Measurements from ENCODE around the gene UNC93A. TPM values are rescaled to one million over a fixed set of nuclear protein-coding genes. Genes with fewer than 3 reads are reported as not detected.

Gene UNC93A
- total RNA-seq, 2 experiments from 2014 or later = not detected

GRCh38 chr6:167291623-167292300 is 647 bp downstream of the UNC93A start:
- Mint-ChIP-seq H3K27me3 (no peaks in the 10 kb centered on the region), H3K4me1 (ENCODE audit: low read depth) (no peaks in the 10 kb centered on the region), H3K9me3 (no peaks in the 10 kb centered on the region), H3K4me3 (no peak overlapping the region), H3K36me3 (ENCODE audit: low read depth) (no peaks in the 10 kb centered on the region), H3K27ac (no peak overlapping the region)
- POLR2A ChIA-PET = no interaction called here
- intact Hi-C loops (cut with micrococcal nuclease) = no loop called here
- CTCF ChIA-PET = interaction anchor here (0.6 to 2.7 kb wide), 6 partner anchors 19 to 517 kb away, joined by 3 to 12 read pairs (median 7); no protein-coding TSS in a partner anchor
- no peak for ATAC-seq
- DNase-seq = no peak
- TF ChIP-seq CTCF (IDR thresholded peaks at IDR 0.05) = no peak

GRCh38 chr6:167292301-167293087 is 1.4 kb downstream of the UNC93A start:
- Mint-ChIP-seq H3K27ac (no peak overlapping the region), H3K9me3 (no peaks in the 10 kb centered on the region), H3K4me1 (ENCODE audit: low read depth) (no peaks in the 10 kb centered on the region), H3K27me3 (no peaks in the 10 kb centered on the region), H3K4me3 (no peak overlapping the region), H3K36me3 (ENCODE audit: low read depth) (no peaks in the 10 kb centered on the region)
- no peak for TF ChIP-seq CTCF (IDR thresholded peaks at IDR 0.05)
- intact Hi-C loops (cut with micrococcal nuclease) = no loop called here
- ChIA-PET POLR2A (no interaction called here), CTCF (interaction anchor here (1.6 to 2.7 kb wide), 2 partner anchors 64 to 518 kb away, joined by 4 to 12 read pairs; no protein-coding TSS in a partner anchor)
- no peak for DNase-seq
- ATAC-seq = no peak

GRCh38 chr6:167293088-167293589 is 2.0 kb downstream of the UNC93A start:
- H3K36me3 Mint-ChIP-seq (ENCODE audit: low read depth) = no peaks in the 10 kb centered on the region
- peaks cover 3% of the 10 kb centered on the region for H3K27me3 Mint-ChIP-seq
- intact Hi-C loops (cut with micrococcal nuclease) = no loop called here
- H3K27ac Mint-ChIP-seq = no peak overlapping the region
- H3K9me3 Mint-ChIP-seq = no peaks in the 10 kb centered on the region
- ATAC-seq (no peak), DNase-seq (no peak)
- TF ChIP-seq CTCF (IDR thresholded peaks at IDR 0.05) = no peak
- ChIA-PET CTCF (no interaction called here), POLR2A (no interaction called here)
- H3K4me3 Mint-ChIP-seq = no peak overlapping the region
- no peaks in the 10 kb centered on the region for H3K4me1 Mint-ChIP-seq (ENCODE audit: low read depth)

- DNase-seq = no peak
- CTCF ChIA-PET = no interaction called here
- no peaks in the 10 kb centered on the region for H3K4me1 Mint-ChIP-seq (ENCODE audit: low read depth)
- POLR2A ChIA-PET = no interaction called here
- intact Hi-C loops (cut with micrococcal nuclease) = no loop called here
- H3K36me3 Mint-ChIP-seq (ENCODE audit: low read depth) = no peaks in the 10 kb centered on the region
- H3K4me3 Mint-ChIP-seq = no peak overlapping the region
- peaks cover 3% of the 10 kb centered on the region for H3K27me3 Mint-ChIP-seq
- no peaks in the 10 kb centered on the region for H3K9me3 Mint-ChIP-seq
- no peak for ATAC-seq
- no peak for TF ChIP-seq CTCF (IDR thresholded peaks at IDR 0.05)
- H3K27ac Mint-ChIP-seq = no peak overlapping the region
Observed at GRCh38 chr6:167293590-167294091, 2.5 kb downstream of the UNC93A start.

- DNase-seq (no peak), ATAC-seq (no peak)
- Mint-ChIP-seq H3K27me3 (peaks cover 3% of the 10 kb centered on the region), H3K4me3 (no peak overlapping the region), H3K4me1 (ENCODE audit: low read depth) (no peaks in the 10 kb centered on the region), H3K9me3 (no peaks in the 10 kb centered on the region), H3K27ac (no peak overlapping the region), H3K36me3 (ENCODE audit: low read depth) (no peaks in the 10 kb centered on the region)
- TF ChIP-seq CTCF (IDR thresholded peaks at IDR 0.05) = no peak
- ChIA-PET POLR2A (no interaction called here), CTCF (interaction anchor here (1.1 kb wide), 1 partner anchor 57 kb away, joined by 3 read pairs; no protein-coding TSS in a partner anchor)
- intact Hi-C loops (cut with micrococcal nuclease) = no loop called here
Observed at GRCh38 chr6:167294241-167294640, 3.1 kb downstream of the UNC93A start.
